DND-41 (cell line): ENCODE data around the gene OR1D5.

Experiments
- ATAC-seq: fragments of 200-7000 bp; cut with Tn5 transposase; 3 replicates; pipeline ENCODE4 v1.9.1; 2021; ENCODE audit warnings: low read depth; ENCODE audit not compliant: insufficient read depth
- DNase-seq: peaks from one replicate; pipeline ENCODE4 v3.0.0-alpha.2; 2020
- H2AFZ ChIP-seq: 2 replicates; pipeline ENCODE4 v1.6.0; 2012; ENCODE audit warnings: low read depth, low read length
- H3K27ac ChIP-seq: 2 replicates; pipeline ENCODE4 v1.5.1; 2012; ENCODE audit warnings: low read length, inconsistent platforms
- H3K27me3 ChIP-seq: fragments of 200-600 bp; sonication (generic); 2 replicates; pipeline ENCODE4 v1.6.0; 2012; ENCODE audit warnings: low read length, mild to moderate bottlenecking, inconsistent platforms; ENCODE audit not compliant: insufficient read depth, poor library complexity
- H3K36me3 ChIP-seq: 2 replicates; pipeline ENCODE4 v1.5.1; 2012; ENCODE audit warnings: low read length, inconsistent platforms; ENCODE audit not compliant: insufficient read depth
- H3K4me1 ChIP-seq: 2 replicates; pipeline ENCODE4 v1.5.1; 2012; ENCODE audit warnings: mild to moderate bottlenecking, low read length; ENCODE audit not compliant: insufficient read depth
- H3K4me2 ChIP-seq: 2 replicates; pipeline ENCODE4 v1.6.0; 2012; ENCODE audit warnings: mild to moderate bottlenecking, moderate library complexity, low read length, inconsistent platforms; ENCODE audit not compliant: insufficient read depth
- H3K4me3 ChIP-seq, 2 experiments: fragments of 200-600 bp in 1 of 2; shearing (Covaris generic) in 1 of 2; 2 replicates each; pipeline ENCODE4 v1.5.1; 2012 to 2016; ENCODE audit warnings: inconsistent platforms in 2 of 2, low read length in 2 of 2, mild to moderate bottlenecking in 2 of 2, low read depth in 1 of 2, moderate library complexity in 1 of 2
- H3K79me2 ChIP-seq: 2 replicates; pipeline ENCODE4 v1.6.0; 2012; ENCODE audit warnings: low read length, inconsistent platforms; ENCODE audit not compliant: insufficient read depth
- H3K9ac ChIP-seq: 2 replicates; pipeline ENCODE4 v1.6.0; 2012; ENCODE audit warnings: low read depth, mild to moderate bottlenecking, inconsistent platforms, low read length, moderate library complexity
- H3K9me3 ChIP-seq: 2 replicates; pipeline ENCODE4 v1.5.1; 2012; ENCODE audit warnings: low read length, moderate library complexity, mild to moderate bottlenecking, inconsistent platforms; ENCODE audit not compliant: insufficient read depth, severe bottlenecking
- H4K20me1 ChIP-seq: 2 replicates; pipeline ENCODE4 v1.6.0; 2012; ENCODE audit warnings: low read length; ENCODE audit not compliant: insufficient read depth
- EZH2 ChIP-seq: IDR thresholded peaks from 3 replicates; pipeline ENCODE4 v1.6.1; 2012; ENCODE audit warnings: borderline replicate concordance, low read depth, mild to moderate bottlenecking, moderate library complexity, low read length, inconsistent platforms; ENCODE audit not compliant: severe bottlenecking
- TF ChIP-seq, protein P1 (sequence below): IDR thresholded peaks from 2 replicates; pipeline ENCODE4 v1.5.1; 2012; ENCODE audit warnings: borderline replicate concordance, low read length, moderate library complexity, mild to moderate bottlenecking; ENCODE audit not compliant: poor library complexity, severe bottlenecking; ENCODE audit errors: extremely low read depth

OR1D5 gene

GRCh38 chr17:3035256-3035967, 28.0 kb downstream of the OR1D5 start:
- H3K4me1 ChIP-seq: no peaks in the 10 kb centered on the region
- no peaks in the 10 kb centered on the region for H3K36me3 ChIP-seq

DNA sequence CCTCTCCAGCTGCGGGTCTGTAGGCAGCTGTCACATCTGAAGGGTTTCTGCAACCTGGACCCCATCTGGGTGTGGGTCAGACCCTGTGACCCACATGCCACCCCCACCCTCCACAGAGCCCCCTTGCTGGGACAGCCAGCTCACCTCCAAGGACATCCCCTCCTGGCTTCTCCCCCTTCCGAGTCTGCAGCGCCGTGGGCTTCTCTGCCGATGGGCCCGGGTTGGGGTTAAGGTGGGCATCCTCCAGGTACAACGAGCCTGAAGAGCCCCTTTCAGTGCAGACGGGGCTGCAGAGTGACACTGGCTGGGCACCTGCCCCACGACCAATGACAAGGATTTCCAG, 28.9 kb downstream of the OR1D5 start:
- Histone ChIP-seq H3K27ac (no peak overlapping the region), H3K36me3 (no peaks in the 10 kb centered on the region), H3K27me3 (peaks cover 2% of the 10 kb centered on the region), H2AFZ (no peak overlapping the region), H3K4me1 (no peaks in the 10 kb centered on the region), H3K4me3 (no peak overlapping the region), H4K20me1 (no peaks in the 10 kb centered on the region), H3K79me2 (no peaks in the 10 kb centered on the region), H3K4me2 (no peak overlapping the region), H3K9ac (no peak overlapping the region), H3K9me3 (no peaks in the 10 kb centered on the region)
- TF ChIP-seq, protein P1, sequence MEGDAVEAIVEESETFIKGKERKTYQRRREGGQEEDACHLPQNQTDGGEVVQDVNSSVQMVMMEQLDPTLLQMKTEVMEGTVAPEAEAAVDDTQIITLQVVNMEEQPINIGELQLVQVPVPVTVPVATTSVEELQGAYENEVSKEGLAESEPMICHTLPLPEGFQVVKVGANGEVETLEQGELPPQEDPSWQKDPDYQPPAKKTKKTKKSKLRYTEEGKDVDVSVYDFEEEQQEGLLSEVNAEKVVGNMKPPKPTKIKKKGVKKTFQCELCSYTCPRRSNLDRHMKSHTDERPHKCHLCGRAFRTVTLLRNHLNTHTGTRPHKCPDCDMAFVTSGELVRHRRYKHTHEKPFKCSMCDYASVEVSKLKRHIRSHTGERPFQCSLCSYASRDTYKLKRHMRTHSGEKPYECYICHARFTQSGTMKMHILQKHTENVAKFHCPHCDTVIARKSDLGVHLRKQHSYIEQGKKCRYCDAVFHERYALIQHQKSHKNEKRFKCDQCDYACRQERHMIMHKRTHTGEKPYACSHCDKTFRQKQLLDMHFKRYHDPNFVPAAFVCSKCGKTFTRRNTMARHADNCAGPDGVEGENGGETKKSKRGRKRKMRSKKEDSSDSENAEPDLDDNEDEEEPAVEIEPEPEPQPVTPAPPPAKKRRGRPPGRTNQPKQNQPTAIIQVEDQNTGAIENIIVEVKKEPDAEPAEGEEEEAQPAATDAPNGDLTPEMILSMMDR: no peak
- no peak for TF ChIP-seq EZH2
- DNase-seq (no peak), ATAC-seq (no peak)

More at GRCh38 chr17:3035256-3035967, 28.0 kb downstream of the OR1D5 start:
- Histone ChIP-seq H2AFZ (no peak overlapping the region), H3K27me3 (peaks cover 2% of the 10 kb centered on the region), H3K79me2 (no peaks in the 10 kb centered on the region), H3K9me3 (no peaks in the 10 kb centered on the region), H3K27ac (no peak overlapping the region), H3K4me2 (no peak overlapping the region), H3K9ac (no peak overlapping the region), H4K20me1 (no peaks in the 10 kb centered on the region), H3K4me3 (no peak overlapping the region)
- ATAC-seq: no peak
- TF ChIP-seq, protein P1: no peak
- TF ChIP-seq EZH2: no peak
- DNase-seq: no peak

- H3K4me3 ChIP-seq: no peak overlapping the region
- DNase-seq (no peak), ATAC-seq (no peak)
- no peaks in the 10 kb centered on the region for H3K79me2 ChIP-seq
- no peak overlapping the region for H3K27ac ChIP-seq
- no peaks in the 10 kb centered on the region for H3K9me3 ChIP-seq
- H2AFZ ChIP-seq: no peak overlapping the region
- H3K4me1 ChIP-seq: no peaks in the 10 kb centered on the region
- H4K20me1 ChIP-seq: no peaks in the 10 kb centered on the region
- no peak overlapping the region for H3K4me2 ChIP-seq
- H3K36me3 ChIP-seq: no peaks in the 10 kb centered on the region
- peaks cover 2% of the 10 kb centered on the region for H3K27me3 ChIP-seq
- H3K9ac ChIP-seq: no peak overlapping the region
- TF ChIP-seq, protein P1: no peak
- no peak for TF ChIP-seq EZH2
Measured at GRCh38 chr17:3033741-3034577, 29.4 kb downstream of the OR1D5 start.
